ENCODE results near the gene IL20RA.

GRCh38 chr6:136987526-136987925 lies 57.2 kb downstream of the IL20RA start:
- TF ChIP-seq POLR2A (IDR thresholded peaks at IDR 0.05; ENCODE audit: low read depth, low read length) (no peak), EZH2 (IDR thresholded peaks at IDR 0.05; ENCODE audit: borderline replicate concordance, low read depth, low read length, severe bottlenecking) (no peak), CTCF (IDR thresholded peaks at IDR 0.05; ENCODE audit: extremely low read depth in 1 of 2, insufficient read depth in 1 of 2, low read depth in 1 of 2, low read length in 2 of 2) (no peak), POLR2AphosphoS5 (IDR thresholded peaks at IDR 0.05; ENCODE audit: insufficient read depth, low read depth, low read length) (no peak), MAX (IDR thresholded peaks at IDR 0.05; ENCODE audit: insufficient read depth, insufficient read length) (no peak), FOS (IDR thresholded peaks at IDR 0.05; ENCODE audit: borderline replicate concordance, insufficient read depth, low read length) (no peak), MYC (IDR thresholded peaks at IDR 0.05; ENCODE audit: low read depth, low read length) (no peak)

Data from endothelial cell of umbilical vein (primary cell).